B cell (primary cell): ENCODE results near the gene IL12RB1. TPM values are rescaled to one million over a fixed set of nuclear protein-coding genes. Genes with fewer than 3 reads are reported as not detected.
A peak's percentile ranks its signal among the peaks of the same experiment; 100 is the strongest.

Experiments used
- ATAC-seq: fragments of 200-7000 bp; cut with Tn5 transposase; one replicate; pipeline ENCODE4 v1.10.0; 2021; ENCODE audit warnings: low read depth, mild to moderate bottlenecking, moderate number of reproducible peaks, moderate library complexity
- CTCF ChIA-PET: fragments of 350-600 bp; sonication (Branson Sonifier 250); formaldehyde crosslinking; loops from one replicate; lab custom pipeline; 2021; ENCODE audit warnings: antibody characterized with exemption, inconsistent platforms; lab: Charles Lee
- POLR2A ChIA-PET: fragments of 350-600 bp; sonication (Branson Sonifier 250); formaldehyde crosslinking; loops from one replicate; lab custom pipeline; 2021; ENCODE audit warnings: antibody characterized with exemption; lab: Charles Lee
- DNase-seq: peaks from one replicate; pipeline ENCODE4 v3.0.0; 2013
- H2AFZ ChIP-seq: 2 replicates; pipeline ENCODE4 v1.6.1; 2012; ENCODE audit warnings: mild to moderate bottlenecking, low read depth, low read length; ENCODE audit not compliant: insufficient read depth, poor library complexity, severe bottlenecking
- H3K27ac ChIP-seq, 2 donors: 1 replicate in 1 of 2; 2 replicates in 1 of 2; pipeline ENCODE4 v1.5.1; 2012 to 2013; ENCODE audit warnings: low read length in 2 of 2, mild to moderate bottlenecking in 2 of 2, moderate library complexity in 1 of 2
- H3K27me3 ChIP-seq, 4 experiments: fragments of 200-600 bp in 1 of 4; sonication (generic) in 1 of 4; replicated peaks in 1 of 4; 1 replicate in 2 of 4; 2 replicates in 2 of 4; pipeline versions ENCODE4 v1.6.1 to v1.7.0; 2013 to 2016; ENCODE audit warnings: low read length in 3 of 4, mild to moderate bottlenecking in 2 of 4, mixed read lengths in 1 of 4, moderate library complexity in 1 of 4; ENCODE audit not compliant: insufficient read depth in 4 of 4, control insufficient read depth in 3 of 4; ENCODE audit errors: control extremely low read depth in 1 of 4
- H3K36me3 ChIP-seq, 2 experiments: replicated peaks in 1 of 2; 1 replicate in 1 of 2; 2 replicates in 1 of 2; pipeline versions ENCODE4 v1.6.1 to v1.7.1; 2013; ENCODE audit warnings: low read length in 1 of 2; ENCODE audit not compliant: insufficient read depth in 2 of 2, control insufficient read depth in 1 of 2; ENCODE audit errors: control extremely low read depth in 1 of 2, extremely low read depth in 1 of 2
- H3K4me1 ChIP-seq, 2 donors: fragments of 200-600 bp in 1 of 2; sonication (generic) in 1 of 2; 1 replicate in 1 of 2; 2 replicates in 1 of 2; pipeline versions ENCODE4 v1.5.1 to v1.6.1; 2013 to 2017; ENCODE audit warnings: low read length in 2 of 2; ENCODE audit not compliant: control insufficient read depth in 2 of 2, insufficient read depth in 2 of 2
- H3K4me2 ChIP-seq: replicated peaks from 2 replicates; pipeline ENCODE3; 2012; ENCODE audit warnings: mild to moderate bottlenecking, low read depth, low read length; ENCODE audit not compliant: poor library complexity, severe bottlenecking
- H3K4me3 ChIP-seq, 5 experiments: fragments of 200-600 bp in 1 of 5; sonication (generic) in 1 of 5; 1 replicate in 3 of 5; 2 replicates in 2 of 5; pipeline versions ENCODE4 v1.5.1 to v1.7.0; 2011 to 2016; ENCODE audit warnings: low read length in 4 of 5, mild to moderate bottlenecking in 4 of 5, low read depth in 2 of 5, control low read depth in 1 of 5, moderate library complexity in 1 of 5; ENCODE audit not compliant: insufficient read depth in 1 of 5; ENCODE audit errors: control extremely low read depth in 1 of 5, extremely low read depth in 1 of 5
- H3K79me2 ChIP-seq: fragments of 200-600 bp; sonication (generic); one replicate; pipeline ENCODE4 v1.6.0; 2016; ENCODE audit warnings: low read length; ENCODE audit not compliant: control insufficient read depth, insufficient read depth
- H3K9ac ChIP-seq: fragments of 200-600 bp; sonication (generic); 2 replicates; pipeline ENCODE4 v1.6.1; 2017; ENCODE audit warnings: mild to moderate bottlenecking, low read length, moderate library complexity
- H3K9me3 ChIP-seq, 3 donors: one replicate each; pipeline versions ENCODE4 v1.6.1 to v1.7.1; 2013; ENCODE audit warnings: low read length in 2 of 3; ENCODE audit not compliant: control insufficient read depth in 2 of 3, insufficient read depth in 1 of 3; ENCODE audit errors: control extremely low read depth in 1 of 3
- H4K20me1 ChIP-seq: 2 replicates; pipeline ENCODE4 v1.6.0; 2012; ENCODE audit warnings: mild to moderate bottlenecking, low read length; ENCODE audit not compliant: insufficient read depth, control insufficient read depth, poor library complexity, severe bottlenecking
- H3K27ac Mint-ChIP-seq: one replicate; pipeline ENCODE4 v1.8.0; 2021; ENCODE audit warnings: mixed read lengths
- H3K27me3 Mint-ChIP-seq: one replicate; pipeline ENCODE4 v1.8.0; 2021; ENCODE audit warnings: mixed read lengths
- H3K4me1 Mint-ChIP-seq: one replicate; pipeline ENCODE4 v1.8.0; 2021; ENCODE audit warnings: mixed read lengths
- H3K4me3 Mint-ChIP-seq: one replicate; pipeline ENCODE4 v1.8.0; 2021; ENCODE audit warnings: mixed read lengths
- H3K9me3 Mint-ChIP-seq: one replicate; pipeline ENCODE4 v1.8.0; 2022; ENCODE audit warnings: mixed read lengths; ENCODE audit not compliant: insufficient read depth
- EZH2 ChIP-seq: IDR thresholded peaks from 2 replicates; pipeline ENCODE4 v1.6.1; 2012; ENCODE audit warnings: borderline replicate concordance, low read depth, mild to moderate bottlenecking, moderate library complexity, low read length; ENCODE audit not compliant: insufficient read depth, poor library complexity, severe bottlenecking
- WGBS: methylation state at CpG from one replicate; pipeline ENCODE4 v1.1.5; 2013; ENCODE audit warnings: missing lambda C conversion rate; ENCODE audit not compliant: insufficient coverage; 5-methylcytosine and 5-hydroxymethylcytosine counted together
- intact Hi-C: fragments of 100-400 bp; cut with micrococcal nuclease; formaldehyde crosslinking; loops from one replicate; pipeline ENCODE4 v1.10.0; 2022
- polyA plus RNA-seq: library from polyadenylated mRNA; depleted of rRNA; stranded (reverse); fragments of >200 nt; gene quantifications from 2 replicates; pipeline ENCODE4 v1.2.3, GENCODE V29; 2012
- total RNA-seq, 2 donors: library from RNA; stranded (reverse); fragments of 120-200 nt in 1 of 2; gene quantifications; 1 replicate in 1 of 2; 2 replicates in 1 of 2; pipeline versions ENCODE4 v1.2.3 to v1.2.4, GENCODE V29; 2013 to 2022
- TF ChIP-seq, protein P1 (sequence below): fragments of 200-600 bp; IDR thresholded peaks from one replicate; pipeline ENCODE4 v1.8.0; 2022; ENCODE audit warnings: antibody characterized with exemption, mild to moderate bottlenecking

Gene IL12RB1
- total and polyA plus RNA-seq, 2 donors (not counting 1 experiment from before 2014, with no cell fraction given) = 18.8 to 24.5 TPM

DNA sequence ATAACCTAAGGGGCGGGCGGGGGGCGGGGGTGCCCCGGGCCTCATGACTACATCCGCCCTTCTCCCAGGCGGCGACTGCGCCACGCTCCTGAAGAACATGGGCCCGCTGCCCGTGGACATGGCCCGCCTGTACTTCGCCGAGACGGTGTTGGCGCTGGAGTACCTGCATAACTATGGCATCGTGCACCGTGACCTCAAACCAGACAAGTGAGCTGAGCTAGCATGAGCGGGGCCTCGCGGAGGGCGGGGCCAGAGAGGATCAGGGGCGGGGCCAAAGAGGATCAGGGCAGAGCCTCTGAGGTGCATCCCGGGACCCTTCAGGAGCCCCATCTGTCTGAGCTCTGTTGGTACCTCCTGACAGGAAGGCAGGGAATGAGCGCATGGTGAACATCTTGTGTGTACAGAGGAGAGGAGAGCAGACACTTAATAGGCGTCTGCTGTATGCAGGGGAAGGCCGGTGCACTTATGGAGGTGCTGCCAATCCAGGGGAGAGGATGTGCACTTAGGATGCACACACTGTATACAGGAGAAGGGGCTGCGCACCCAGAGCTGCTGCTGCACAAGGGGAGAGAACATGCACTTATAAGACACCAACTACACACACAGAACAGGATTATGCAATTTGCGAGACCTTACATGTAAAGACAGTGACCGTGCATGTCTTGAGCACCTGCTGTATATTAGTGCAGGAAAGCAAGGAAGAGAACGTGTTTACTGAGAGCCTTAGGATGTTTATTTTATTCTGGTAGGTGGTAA is 45.3 kb upstream of the IL12RB1 start:
- no peak overlapping the region for H3K9ac ChIP-seq
- no peak for DNase-seq
- H3K4me1 ChIP-seq = no peaks in the 10 kb centered on the region
- Mint-ChIP-seq H3K4me3 (no peak overlapping the region), H3K27me3 (no peaks in the 10 kb centered on the region), H3K4me1 (no peaks in the 10 kb centered on the region), H3K9me3 (no peaks in the 10 kb centered on the region), H3K27ac (peak overlapping the region; percentile 10)
- H3K4me3 ChIP-seq = no peak overlapping the region
- ChIA-PET CTCF (interaction anchor here (1.3 kb wide), 1 partner anchor 119 kb away, joined by 4 read pairs; no protein-coding TSS in a partner anchor), POLR2A (no interaction called here)
- H3K4me2 ChIP-seq = no peak overlapping the region
- H3K9me3 ChIP-seq = no peaks in the 10 kb centered on the region
- no peaks in the 10 kb centered on the region for H3K27me3 ChIP-seq
- no peak for ATAC-seq
- H3K36me3 ChIP-seq = peaks cover 0 to 81% of the 10 kb centered on the region in 2 experiments
- intact Hi-C loops = no loop called here
- H4K20me1 ChIP-seq = peaks cover 21% of the 10 kb centered on the region
- H2AFZ ChIP-seq = no peak overlapping the region
- TF ChIP-seq, protein P1, sequence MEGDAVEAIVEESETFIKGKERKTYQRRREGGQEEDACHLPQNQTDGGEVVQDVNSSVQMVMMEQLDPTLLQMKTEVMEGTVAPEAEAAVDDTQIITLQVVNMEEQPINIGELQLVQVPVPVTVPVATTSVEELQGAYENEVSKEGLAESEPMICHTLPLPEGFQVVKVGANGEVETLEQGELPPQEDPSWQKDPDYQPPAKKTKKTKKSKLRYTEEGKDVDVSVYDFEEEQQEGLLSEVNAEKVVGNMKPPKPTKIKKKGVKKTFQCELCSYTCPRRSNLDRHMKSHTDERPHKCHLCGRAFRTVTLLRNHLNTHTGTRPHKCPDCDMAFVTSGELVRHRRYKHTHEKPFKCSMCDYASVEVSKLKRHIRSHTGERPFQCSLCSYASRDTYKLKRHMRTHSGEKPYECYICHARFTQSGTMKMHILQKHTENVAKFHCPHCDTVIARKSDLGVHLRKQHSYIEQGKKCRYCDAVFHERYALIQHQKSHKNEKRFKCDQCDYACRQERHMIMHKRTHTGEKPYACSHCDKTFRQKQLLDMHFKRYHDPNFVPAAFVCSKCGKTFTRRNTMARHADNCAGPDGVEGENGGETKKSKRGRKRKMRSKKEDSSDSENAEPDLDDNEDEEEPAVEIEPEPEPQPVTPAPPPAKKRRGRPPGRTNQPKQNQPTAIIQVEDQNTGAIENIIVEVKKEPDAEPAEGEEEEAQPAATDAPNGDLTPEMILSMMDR = no peak
- TF ChIP-seq EZH2 = no peak
- H3K27ac ChIP-seq = no peak overlapping the region
- WGBS = 93% methylated on average over 29 of the region's 31 CpGs
- peaks cover 13% of the 10 kb centered on the region for H3K79me2 ChIP-seq

- intact Hi-C loops = no loop called here
- Histone ChIP-seq H3K4me3 (no peak overlapping the region), H3K4me1 (no peaks in the 10 kb centered on the region), H3K4me2 (no peak overlapping the region), H3K36me3 (peaks cover 0 to 82% of the 10 kb centered on the region in 2 experiments), H2AFZ (no peak overlapping the region), H4K20me1 (peaks cover 21% of the 10 kb centered on the region), H3K79me2 (peaks cover 13% of the 10 kb centered on the region), H3K9me3 (no peaks in the 10 kb centered on the region), H3K27me3 (no peaks in the 10 kb centered on the region), H3K9ac (no peak overlapping the region), H3K27ac (no peak overlapping the region)
- TF ChIP-seq, protein P1 = no peak
- no peak for TF ChIP-seq EZH2
- no peak overlapping the region for H3K4me3 Mint-ChIP-seq
- no peaks in the 10 kb centered on the region for H3K4me1 Mint-ChIP-seq
- ChIA-PET POLR2A (no interaction called here), CTCF (interaction anchor here (1.3 kb wide), 1 partner anchor 121 kb away, joined by 4 read pairs; no protein-coding TSS in a partner anchor)
- H3K9me3 Mint-ChIP-seq = no peaks in the 10 kb centered on the region
- WGBS = 97% methylated on average over 21 of the region's 21 CpGs
- H3K27me3 Mint-ChIP-seq = no peaks in the 10 kb centered on the region
- no peak for DNase-seq
- ATAC-seq = no peak
- no peak overlapping the region for H3K27ac Mint-ChIP-seq
Observed at GRCh38 chr19:18130523-18131242, 43.9 kb upstream of the IL12RB1 start.
